Measurements from ENCODE around the gene VAV3. TPM values are rescaled to one million over a fixed set of nuclear protein-coding genes. Genes with fewer than 3 reads are reported as not detected.

Gene VAV3
- total and polyA plus RNA-seq, 9 of the 15 experiments (the other 6 are each of a cell fraction or from before 2014, with no cell fraction given), result not detected

- H3K27me3 ChIP-seq (ENCODE audit: control insufficient read depth in 2 of 2, insufficient read depth in 2 of 2, low read length in 2 of 2), result no peaks in the 10 kb centered on the region
- H3K36me3 ChIP-seq (ENCODE audit: control insufficient read depth, insufficient read depth, low read length), result no peaks in the 10 kb centered on the region
- TF ChIP-seq BMI1 (IDR thresholded peaks at IDR 0.05; ENCODE audit: low read length) (no peak), PHF20 (IDR thresholded peaks at IDR 0.05; ENCODE audit: partially characterized antibody) (no peak), FOXK1 (CRISPR knock-in tag; IDR thresholded peaks at IDR 0.05; ENCODE audit: borderline replicate concordance) (no peak), FOXM1 (IDR thresholded peaks at IDR 0.05; ENCODE audit: low read depth) (no peak), FOXM1 (CRISPR knock-in tag; IDR thresholded peaks at IDR 0.05; ENCODE audit: low read depth) (no peak), TCF7 (IDR thresholded peaks at IDR 0.05; ENCODE audit: borderline replicate concordance) (no peak), TBL1XR1 (IDR thresholded peaks at IDR 0.05; ENCODE audit: low read length in 2 of 2) (no peak), NCOR1 (IDR thresholded peaks at IDR 0.05) (no peak), RBM14 (IDR thresholded peaks at IDR 0.05; ENCODE audit: borderline replicate concordance, insufficient read depth, low read depth, low read length) (no peak), RBM22 (IDR thresholded peaks at IDR 0.05; ENCODE audit: low read depth, low read length, poor library complexity, severe bottlenecking) (no peak), ZNF785 (CRISPR knock-in tag; IDR thresholded peaks at IDR 0.05) (no peak), HINFP (tag; conservative IDR thresholded peaks at IDR 0.05; ENCODE audit: low read depth) (no peak), SREBF2 (CRISPR knock-in tag; IDR thresholded peaks at IDR 0.05) (no peak), L3MBTL2 (IDR thresholded peaks at IDR 0.05) (no peak), YBX1 (IDR thresholded peaks at IDR 0.05) (no peak)
- TF ChIP-seq, protein P1, sequence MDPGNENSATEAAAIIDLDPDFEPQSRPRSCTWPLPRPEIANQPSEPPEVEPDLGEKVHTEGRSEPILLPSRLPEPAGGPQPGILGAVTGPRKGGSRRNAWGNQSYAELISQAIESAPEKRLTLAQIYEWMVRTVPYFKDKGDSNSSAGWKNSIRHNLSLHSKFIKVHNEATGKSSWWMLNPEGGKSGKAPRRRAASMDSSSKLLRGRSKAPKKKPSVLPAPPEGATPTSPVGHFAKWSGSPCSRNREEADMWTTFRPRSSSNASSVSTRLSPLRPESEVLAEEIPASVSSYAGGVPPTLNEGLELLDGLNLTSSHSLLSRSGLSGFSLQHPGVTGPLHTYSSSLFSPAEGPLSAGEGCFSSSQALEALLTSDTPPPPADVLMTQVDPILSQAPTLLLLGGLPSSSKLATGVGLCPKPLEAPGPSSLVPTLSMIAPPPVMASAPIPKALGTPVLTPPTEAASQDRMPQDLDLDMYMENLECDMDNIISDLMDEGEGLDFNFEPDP (CRISPR knock-in tag; IDR thresholded peaks at IDR 0.05), result no peak
- TF ChIP-seq, protein P2, sequence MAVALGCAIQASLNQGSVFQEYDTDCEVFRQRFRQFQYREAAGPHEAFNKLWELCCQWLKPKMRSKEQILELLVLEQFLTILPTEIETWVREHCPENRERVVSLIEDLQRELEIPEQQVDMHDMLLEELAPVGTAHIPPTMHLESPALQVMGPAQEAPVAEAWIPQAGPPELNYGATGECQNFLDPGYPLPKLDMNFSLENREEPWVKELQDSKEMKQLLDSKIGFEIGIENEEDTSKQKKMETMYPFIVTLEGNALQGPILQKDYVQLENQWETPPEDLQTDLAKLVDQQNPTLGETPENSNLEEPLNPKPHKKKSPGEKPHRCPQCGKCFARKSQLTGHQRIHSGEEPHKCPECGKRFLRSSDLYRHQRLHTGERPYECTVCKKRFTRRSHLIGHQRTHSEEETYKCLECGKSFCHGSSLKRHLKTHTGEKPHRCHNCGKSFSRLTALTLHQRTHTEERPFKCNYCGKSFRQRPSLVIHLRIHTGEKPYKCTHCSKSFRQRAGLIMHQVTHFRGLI (CRISPR knock-in tag; IDR thresholded peaks at IDR 0.05), result no peak
- DNase-seq (ENCODE audit: extremely low read depth in 1 of 4, low spot score in 3 of 4) (no peak), FAIRE-seq (no peak), ATAC-seq (no peak)
- no TSS peak for BruUV-seq (replicated peaks)
- CTCF ChIA-PET (ENCODE audit: low intra/inter-chr PET ratio), result no interaction called here
- no peak overlapping the region for H2AFZ ChIP-seq (ENCODE audit: low read depth, low read length)
- intact Hi-C loops (cut with micrococcal nuclease), result no loop called here
- no peaks in the 10 kb centered on the region for H3K79me2 ChIP-seq (ENCODE audit: control insufficient read depth, insufficient read depth, low read length)
- H3K9me3 ChIP-seq (replicated peaks; ENCODE audit: control insufficient read depth, insufficient read depth, low read depth, low read length), result no peaks in the 10 kb centered on the region
- POLR2A ChIA-PET, result interaction anchor here (1.3 kb wide), 1 partner anchor 9 kb away, joined by 4 read pairs; no protein-coding TSS in a partner anchor
- in situ Hi-C loops (cut with MboI), result loop anchor here (25.0 kb wide), 1 partner anchor 846 kb away; no protein-coding TSS in a partner anchor
- no peaks in the 10 kb centered on the region for H3K4me1 ChIP-seq (replicated peaks in 1 of 2; ENCODE audit: control insufficient read depth in 2 of 2, insufficient read depth in 2 of 2, low read length in 2 of 2)
- no peaks in the 10 kb centered on the region; the same call in 1 of the 2 replicates for H4K20me1 ChIP-seq (replicated peaks; ENCODE audit: control insufficient read depth, insufficient read depth, low read length)
- no peak overlapping the region for H3K27ac ChIP-seq (ENCODE audit: extremely low read depth, low read depth, low read length)
- H3K9me1 ChIP-seq (ENCODE audit: control insufficient read depth, insufficient read depth, low read length), result no peaks in the 10 kb centered on the region
- no peak overlapping the region for H3K4me3 ChIP-seq
- H3K4me2 ChIP-seq (ENCODE audit: insufficient read depth, low read length), result no peak overlapping the region
- no peak overlapping the region for H3K9ac ChIP-seq (ENCODE audit: insufficient read depth in 1 of 2, low read depth in 2 of 2, low read length in 2 of 2)
Measured at GRCh38 chr1:107791348-107791747, 173.6 kb downstream of the VAV3 start.
